CD14-positive monocyte (primary cell): Measurements from ENCODE around the gene GDF10. TPM values are rescaled to one million over a fixed set of nuclear protein-coding genes. Genes with fewer than 3 reads are reported as not detected.

Experiments used
- DNase-seq, 3 donors: peaks; one replicate each; pipeline ENCODE4 v3.0.0-alpha.2; 2011 to 2022
- H2AFZ ChIP-seq: 2 replicates; pipeline ENCODE4 v1.6.0; 2012; ENCODE audit warnings: mild to moderate bottlenecking, low read depth, low read length, inconsistent platforms; ENCODE audit not compliant: insufficient read depth, poor library complexity, severe bottlenecking
- H3K27ac ChIP-seq, 2 donors: 1 replicate in 1 of 2; 2 replicates in 1 of 2; pipeline ENCODE4 v1.5.1; 2012 to 2013; ENCODE audit warnings: low read length in 2 of 2, control low read depth in 1 of 2, inconsistent platforms in 1 of 2, low read depth in 1 of 2, mild to moderate bottlenecking in 1 of 2
- H3K27me3 ChIP-seq, 2 donors: one replicate each; pipeline versions ENCODE4 v1.6.0 to v1.6.1; 2011 to 2013; ENCODE audit warnings: low read length in 2 of 2; ENCODE audit not compliant: control insufficient read depth in 2 of 2, insufficient read depth in 2 of 2
- H3K36me3 ChIP-seq, 2 donors: replicated peaks in 1 of 2; 1 replicate in 1 of 2; 2 replicates in 1 of 2; pipeline versions ENCODE4 v1.5.1 to v1.6.1; 2012 to 2013; ENCODE audit warnings: low read length in 2 of 2, control low read depth in 1 of 2, inconsistent platforms in 1 of 2, mild to moderate bottlenecking in 1 of 2; ENCODE audit not compliant: insufficient read depth in 2 of 2, control insufficient read depth in 1 of 2
- H3K4me1 ChIP-seq, 2 donors: 1 replicate in 1 of 2; 2 replicates in 1 of 2; pipeline versions ENCODE4 v1.5.1 to v1.6.1; 2012 to 2013; ENCODE audit warnings: low read length in 2 of 2, control low read depth in 1 of 2, inconsistent platforms in 1 of 2, mild to moderate bottlenecking in 1 of 2, moderate library complexity in 1 of 2; ENCODE audit not compliant: insufficient read depth in 2 of 2, control insufficient read depth in 1 of 2
- H3K4me2 ChIP-seq: replicated peaks from 2 replicates; pipeline ENCODE3; 2012; ENCODE audit warnings: low read length, moderate library complexity, mild to moderate bottlenecking; ENCODE audit not compliant: poor library complexity, severe bottlenecking; ENCODE audit errors: extremely low read depth
- H3K4me3 ChIP-seq, 3 experiments: fragments of 200-600 bp in 1 of 3; sonication (generic) in 1 of 3; replicated peaks in 1 of 3; 1 replicate in 2 of 3; 2 replicates in 1 of 3; pipeline ENCODE4 v1.5.1; 2011 to 2013; ENCODE audit warnings: low read length in 3 of 3, mild to moderate bottlenecking in 3 of 3, control low read depth in 2 of 3, low read depth in 2 of 3, inconsistent platforms in 1 of 3, moderate library complexity in 1 of 3
- H3K79me2 ChIP-seq: 2 replicates; pipeline ENCODE4 v1.6.0; 2012; ENCODE audit warnings: mild to moderate bottlenecking, control low read depth, inconsistent platforms, low read length, moderate library complexity; ENCODE audit not compliant: insufficient read depth
- H3K9ac ChIP-seq: 2 replicates; pipeline ENCODE4 v1.6.0; 2017; ENCODE audit warnings: low read length, mild to moderate bottlenecking; ENCODE audit not compliant: insufficient read depth, poor library complexity, severe bottlenecking
- H3K9me3 ChIP-seq, 2 donors: replicated peaks in 1 of 2; 1 replicate in 1 of 2; 2 replicates in 1 of 2; pipeline versions ENCODE4 v1.5.1 to v1.6.1; 2012 to 2013; ENCODE audit warnings: low read length in 2 of 2, control low read depth in 1 of 2; ENCODE audit not compliant: control insufficient read depth in 1 of 2, insufficient read depth in 1 of 2
- H4K20me1 ChIP-seq: 2 replicates; pipeline ENCODE4 v1.6.0; 2012; ENCODE audit warnings: mild to moderate bottlenecking, low read length, control low read depth, moderate library complexity; ENCODE audit not compliant: insufficient read depth
- H3K27ac Mint-ChIP-seq, 7 donors: one replicate each; pipeline ENCODE4 v1.8.0; 2020; ENCODE audit warnings: mild to moderate bottlenecking in 7 of 7, mixed read lengths in 7 of 7, moderate library complexity in 6 of 7, inconsistent platforms in 2 of 7
- H3K27me3 Mint-ChIP-seq, 3 donors: one replicate each; pipeline ENCODE4 v1.8.0; 2021 to 2022; ENCODE audit warnings: low read depth in 3 of 3, mild to moderate bottlenecking in 3 of 3, mixed read lengths in 3 of 3, moderate library complexity in 3 of 3, inconsistent platforms in 1 of 3
- H3K36me3 Mint-ChIP-seq, 2 donors: one replicate each; pipeline ENCODE4 v1.8.0; 2020; ENCODE audit warnings: mixed read lengths in 2 of 2, inconsistent platforms in 1 of 2, mild to moderate bottlenecking in 1 of 2
- H3K4me1 Mint-ChIP-seq: one replicate; pipeline ENCODE4 v1.8.0; 2020; ENCODE audit warnings: mild to moderate bottlenecking, mixed read lengths
- H3K4me3 Mint-ChIP-seq, 2 donors: one replicate each; pipeline ENCODE4 v1.8.0; 2020; ENCODE audit warnings: mild to moderate bottlenecking in 2 of 2, mixed read lengths in 2 of 2, moderate library complexity in 1 of 2
- H3K9me3 Mint-ChIP-seq, 7 donors: one replicate each; pipeline ENCODE4 v1.8.0; 2020 to 2022; ENCODE audit warnings: mixed read lengths in 7 of 7, mild to moderate bottlenecking in 6 of 7, moderate library complexity in 6 of 7, inconsistent platforms in 2 of 7
- CTCF ChIP-seq: fragments of 200-600 bp; IDR thresholded peaks from one replicate; pipeline ENCODE4 v1.8.0; 2022; ENCODE audit warnings: antibody characterized with exemption, mild to moderate bottlenecking
- WGBS: methylation state at CpG from one replicate; pipeline ENCODE4 v1.1.5; 2013; ENCODE audit warnings: missing lambda C conversion rate; ENCODE audit not compliant: insufficient coverage; 5-methylcytosine and 5-hydroxymethylcytosine counted together
- intact Hi-C, 2 donors: fragments of 100-400 bp; cut with micrococcal nuclease; formaldehyde crosslinking; loops; one replicate each; pipeline versions ENCODE4 v1.15.0 to v1.15.1; 2023
- polyA plus RNA-seq, 3 donors: library from polyadenylated mRNA; depleted of rRNA in 1 of 3; unstranded in 2 of 3; stranded (reverse) in 1 of 3; fragments of 300-500 nt in 2 of 3; fragments of >200 nt in 1 of 3; fragmentation: Illumina TruSeq in 2 of 3; gene quantifications; 1 replicate in 2 of 3; 2 replicates in 1 of 3; pipeline ENCODE4 v1.2.3, GENCODE V29; 2012 to 2021

Gene GDF10
- polyA plus RNA-seq, 3 donors, result not detected

GRCh38 chr10:47311932-47312662, 12.1 kb downstream of the GDF10 start:
- H3K36me3 Mint-ChIP-seq, result no peaks in the 10 kb centered on the region
- no peaks in the 10 kb centered on the region for H3K4me1 ChIP-seq
- no peak overlapping the region for H3K4me3 Mint-ChIP-seq
- no peaks in the 10 kb centered on the region for H3K9me3 ChIP-seq
- H3K27ac Mint-ChIP-seq, result no peak overlapping the region
- peak; percentile 93 for TF ChIP-seq CTCF
- H2AFZ ChIP-seq, result no peak overlapping the region
- no peaks in the 10 kb centered on the region for H3K9me3 Mint-ChIP-seq
- no peaks in the 10 kb centered on the region for H3K27me3 ChIP-seq
- peak; percentile 67 to 84 (median 76) for DNase-seq
- no peak overlapping the region for H3K4me3 ChIP-seq
- H3K4me1 Mint-ChIP-seq, result peaks cover 6% of the 10 kb centered on the region
- H3K4me2 ChIP-seq, result no peak overlapping the region
- intact Hi-C loops, result loop anchor here (1.0 to 2.0 kb wide), 2 partner anchors 263 to 265 kb away; no protein-coding TSS in a partner anchor
- WGBS, result 15% methylated on average over 18 of the region's 20 CpGs
- no peak overlapping the region for H3K27ac ChIP-seq
- H3K36me3 ChIP-seq, result no peaks in the 10 kb centered on the region
- no peak overlapping the region for H3K9ac ChIP-seq
- no peaks in the 10 kb centered on the region for H4K20me1 ChIP-seq
- peaks cover 5 to 15% (median 10%) of the 10 kb centered on the region in 3 donors for H3K27me3 Mint-ChIP-seq
- H3K79me2 ChIP-seq, result no peaks in the 10 kb centered on the region

- Mint-ChIP-seq H3K4me3 (no peak overlapping the region), H3K36me3 (no peaks in the 10 kb centered on the region), H3K4me1 (peaks cover 6% of the 10 kb centered on the region), H3K9me3 (no peaks in the 10 kb centered on the region), H3K27ac (no peak overlapping the region), H3K27me3 (peaks cover 7 to 15% (median 9%) of the 10 kb centered on the region in 3 donors)
- Histone ChIP-seq H3K4me2 (no peak overlapping the region), H2AFZ (no peak overlapping the region), H3K4me3 (no peak overlapping the region), H3K4me1 (no peaks in the 10 kb centered on the region), H3K79me2 (no peaks in the 10 kb centered on the region), H3K27me3 (no peaks in the 10 kb centered on the region), H3K27ac (no peak overlapping the region), H4K20me1 (no peaks in the 10 kb centered on the region), H3K9me3 (no peaks in the 10 kb centered on the region), H3K9ac (no peak overlapping the region), H3K36me3 (no peaks in the 10 kb centered on the region)
- no peak for DNase-seq
- 87% methylated on average over 7 of the region's 7 CpGs for WGBS
- TF ChIP-seq CTCF, result no peak
- intact Hi-C loops, result loop anchor here in 1 of 2 donors (1.0 kb wide), 1 partner anchor 265 kb away; no protein-coding TSS in a partner anchor
These were observed 12.6 kb downstream of the GDF10 start for GRCh38 chr10:47312663-47312995.
